Lower leg skin (tissue), 3 donors: ENCODE data around the gene TMEM59.

Experiments
- CTCF ChIP-seq, 3 donors: fragments of 450-650 bp; IDR thresholded peaks; one replicate each; pipeline ENCODE4 v1.5.1; 2016; ENCODE audit warnings: antibody characterized with exemption in 3 of 3, mild to moderate bottlenecking in 3 of 3, moderate library complexity in 2 of 3
- POLR2A ChIP-seq, 2 donors: fragments of 450-650 bp; IDR thresholded peaks; one replicate each; pipeline ENCODE4 v1.6.1; 2016 to 2017; ENCODE audit warnings: antibody characterized with exemption in 2 of 2, mild to moderate bottlenecking in 1 of 2, moderate library complexity in 1 of 2

GRCh38 chr1:54041806-54042205 lies 11.2 kb downstream of the TMEM59 start:
- no peak for TF ChIP-seq CTCF (IDR thresholded peaks at IDR 0.05)
- no peak for TF ChIP-seq POLR2A (IDR thresholded peaks at IDR 0.05)
